T47D (cell line): Measurements from ENCODE around the gene BCL2.

Experiments
- DNase-seq, 2 experiments: peaks; one replicate each; pipeline versions ENCODE4 v3.0.0 to v3.0.0-alpha.2; 2011 to 2012; ENCODE audit warnings: low read depth in 1 of 2, low spot score in 1 of 2
- JUND ChIP-seq: IDR thresholded peaks from 2 replicates; pipeline ENCODE4 v1.6.1; 2012; ENCODE audit warnings: low read depth
- in situ Hi-C: cut with HindIII; loops from 2 replicates; pipeline ENCODE4 v1.10.0; 2016; ENCODE audit warnings: low sequenced_read_pairs, low pct_unique_long_range_greater_than_20kb

The BCL2 gene

DNA sequence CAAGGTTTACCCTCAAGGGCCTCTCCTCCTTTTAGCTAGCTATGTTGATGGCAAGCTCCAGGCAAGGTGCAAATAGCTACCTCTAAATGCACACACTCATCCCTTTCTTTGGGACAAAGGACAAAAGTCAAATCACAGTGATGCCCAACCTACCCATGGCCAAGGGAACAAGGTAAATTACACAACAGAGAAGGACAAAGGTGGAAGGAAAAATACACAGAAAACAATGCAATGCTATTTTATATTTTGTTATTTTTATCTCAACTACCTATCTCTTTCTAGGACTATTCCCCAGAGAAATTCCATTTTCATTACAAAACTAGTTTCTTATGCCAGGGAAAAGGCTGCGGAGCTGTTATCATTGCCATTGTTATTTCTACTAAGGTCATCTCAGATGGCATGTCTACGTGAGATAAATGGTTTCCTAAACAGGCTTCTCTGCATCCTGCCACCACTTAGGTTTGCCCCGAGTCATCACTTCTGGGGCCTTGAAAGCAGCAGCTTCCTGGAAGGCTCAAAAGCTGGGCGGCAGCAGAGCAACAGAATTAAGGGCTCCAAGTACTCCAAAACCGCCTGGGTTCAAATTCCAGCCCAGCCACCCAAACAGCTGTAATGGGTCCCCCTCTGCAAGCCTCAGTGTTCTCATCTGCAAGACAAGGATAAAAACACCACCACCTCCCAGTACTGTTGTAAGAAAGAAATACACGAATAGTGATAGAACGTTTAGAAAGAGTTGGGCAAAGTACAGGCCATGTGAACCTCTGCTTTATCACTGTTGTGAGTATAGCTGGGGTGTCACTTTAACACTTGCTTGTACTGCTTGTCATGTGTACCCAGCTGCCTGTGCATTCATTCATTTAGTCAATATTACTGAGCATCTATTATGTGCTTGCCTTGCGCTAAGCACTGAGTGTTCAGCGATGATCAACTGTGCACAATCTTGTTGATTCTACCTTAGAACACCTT is 20.9 kb downstream of the BCL2 start:
- in situ Hi-C loops: no loop called here
- no peak for DNase-seq
- TF ChIP-seq JUND: no peak

DNA sequence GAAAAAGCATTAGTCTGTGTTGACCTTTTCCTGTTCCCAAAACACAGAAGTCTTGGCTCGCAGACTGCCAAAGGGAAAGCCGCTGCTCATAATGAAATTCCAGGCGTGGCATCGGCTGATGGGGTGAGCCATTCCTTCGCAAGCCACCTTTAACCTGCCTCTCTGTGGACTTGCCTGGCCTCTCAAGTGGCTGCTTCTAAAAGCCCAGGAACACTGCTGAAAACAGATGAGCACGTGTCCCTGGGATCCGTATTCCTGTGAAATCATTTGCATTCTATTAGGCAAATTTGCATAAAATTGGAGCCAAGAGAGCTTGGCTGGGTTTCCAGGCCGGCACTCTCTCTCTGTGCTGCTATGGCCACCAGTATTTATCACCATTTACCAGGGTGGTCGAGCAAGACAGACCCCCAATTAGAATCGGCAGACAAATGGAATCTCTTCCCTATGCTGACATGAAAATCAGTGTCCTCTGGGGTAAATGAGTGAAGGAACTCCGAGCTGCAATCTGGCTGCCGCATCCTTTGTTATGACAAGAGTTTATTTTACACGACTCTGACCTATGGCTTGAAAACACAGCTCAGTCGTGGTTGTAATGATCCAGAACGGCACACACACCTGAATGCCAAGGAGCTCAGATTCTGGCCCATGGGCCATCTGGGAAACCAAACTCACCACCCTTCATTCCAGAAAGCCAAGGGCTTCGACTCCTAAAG is 21.7 kb downstream of the BCL2 start:
- in situ Hi-C loops: no loop called here
- no peak for DNase-seq
- TF ChIP-seq JUND: no peak

DNA sequence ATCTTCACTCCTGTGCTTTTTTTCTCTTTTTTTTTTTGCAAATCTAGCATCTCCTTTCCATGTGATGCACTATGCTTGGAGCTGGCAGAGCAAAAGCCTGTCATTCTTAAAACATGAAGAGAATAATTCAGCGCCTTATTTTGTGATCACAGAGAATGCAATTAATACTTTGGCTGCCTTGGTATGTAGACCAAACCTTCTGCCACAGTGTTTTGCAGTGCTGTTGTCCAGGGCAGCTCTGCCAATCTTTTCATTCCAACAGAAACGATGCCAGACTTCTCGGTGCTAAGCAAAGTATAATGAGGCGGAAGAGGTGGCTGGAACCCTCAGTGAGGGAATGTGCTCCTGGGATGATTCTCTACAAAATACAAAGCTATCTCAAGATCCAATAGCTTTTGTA is 25.6 kb downstream of the BCL2 start:
- in situ Hi-C loops: no loop called here
- no peak for TF ChIP-seq JUND
- no peak for DNase-seq

DNA sequence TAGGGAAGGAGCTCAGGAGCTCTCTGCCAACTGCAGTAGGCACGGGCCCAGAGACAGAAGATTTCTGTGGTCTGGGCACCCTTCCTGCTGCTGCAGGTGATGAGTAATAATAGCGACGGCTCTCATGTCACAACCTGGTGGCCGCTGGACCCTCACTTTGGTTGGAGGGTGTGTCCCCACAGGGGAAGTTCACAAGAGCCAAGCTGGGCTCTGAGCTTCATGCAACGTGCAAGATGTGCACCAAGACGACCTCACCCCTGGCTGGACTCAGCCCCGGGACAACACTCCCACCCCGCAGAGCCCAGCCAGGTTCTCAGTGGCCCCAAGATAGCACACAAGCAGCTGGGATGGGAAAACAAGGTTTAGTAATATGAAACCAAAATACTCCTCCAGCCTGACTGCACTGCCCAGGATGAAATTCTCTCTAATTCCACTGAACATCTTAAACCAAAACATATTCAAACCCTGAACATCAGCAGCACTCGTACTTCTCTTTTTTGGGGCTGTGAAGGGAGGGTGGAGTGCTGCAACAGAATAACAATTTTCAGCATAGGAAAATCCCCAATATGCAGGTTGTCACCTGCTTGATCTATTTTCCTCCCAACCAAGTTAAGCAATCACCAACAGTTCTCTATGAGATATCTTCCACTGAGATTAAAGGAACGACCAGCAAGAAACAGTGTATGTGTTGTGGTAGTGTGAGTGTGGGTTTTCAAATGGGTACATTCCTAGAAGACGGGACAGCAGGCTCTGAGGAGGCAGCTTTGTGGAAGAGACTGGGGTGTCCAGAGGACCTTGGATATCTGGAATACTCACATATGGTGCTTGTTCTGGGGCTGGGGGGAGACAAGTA is 26.5 kb downstream of the BCL2 start:
- DNase-seq: no peak
- TF ChIP-seq JUND: no peak
- in situ Hi-C loops: no loop called here

DNA sequence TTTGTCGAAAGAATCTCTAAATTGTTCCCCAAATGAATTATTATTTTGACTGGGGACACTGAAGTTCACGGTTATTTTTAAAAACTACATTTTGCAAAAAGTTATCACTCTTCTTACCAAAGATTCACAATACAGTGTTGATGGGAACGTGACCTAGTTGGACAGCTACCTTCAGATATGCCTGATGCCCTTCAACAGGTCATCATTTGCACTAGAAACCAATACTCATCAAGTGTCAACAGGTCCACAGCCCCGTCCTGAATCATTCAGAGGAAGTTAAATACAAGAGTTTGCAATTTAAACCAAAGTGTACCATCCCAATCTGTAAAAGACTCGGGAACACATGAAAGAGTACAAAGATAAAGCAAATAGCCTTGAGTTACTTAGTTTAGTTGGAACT is 28.3 kb downstream of the BCL2 start:
- in situ Hi-C loops: no loop called here
- no peak for DNase-seq
- TF ChIP-seq JUND: no peak

DNA sequence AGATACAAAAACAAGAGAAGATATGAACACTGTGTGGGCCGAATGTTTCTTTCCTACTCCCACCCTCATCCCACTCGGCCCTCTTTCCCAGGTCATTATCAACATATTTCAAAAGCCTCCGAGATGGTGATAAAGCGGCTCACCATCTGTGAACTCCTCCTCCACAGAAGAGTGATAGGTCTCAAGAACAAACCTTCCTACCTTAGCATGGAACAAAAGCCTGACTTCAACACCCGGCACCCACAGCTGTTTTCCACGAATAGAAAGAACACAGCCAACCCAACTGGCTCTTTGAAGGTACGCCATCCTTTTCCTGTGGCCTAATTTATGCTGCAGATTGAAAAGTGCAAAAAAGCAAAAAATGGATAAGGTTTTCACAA is 28.8 kb downstream of the BCL2 start:
- no peak for TF ChIP-seq JUND
- in situ Hi-C loops: no loop called here
- DNase-seq: no peak

DNA sequence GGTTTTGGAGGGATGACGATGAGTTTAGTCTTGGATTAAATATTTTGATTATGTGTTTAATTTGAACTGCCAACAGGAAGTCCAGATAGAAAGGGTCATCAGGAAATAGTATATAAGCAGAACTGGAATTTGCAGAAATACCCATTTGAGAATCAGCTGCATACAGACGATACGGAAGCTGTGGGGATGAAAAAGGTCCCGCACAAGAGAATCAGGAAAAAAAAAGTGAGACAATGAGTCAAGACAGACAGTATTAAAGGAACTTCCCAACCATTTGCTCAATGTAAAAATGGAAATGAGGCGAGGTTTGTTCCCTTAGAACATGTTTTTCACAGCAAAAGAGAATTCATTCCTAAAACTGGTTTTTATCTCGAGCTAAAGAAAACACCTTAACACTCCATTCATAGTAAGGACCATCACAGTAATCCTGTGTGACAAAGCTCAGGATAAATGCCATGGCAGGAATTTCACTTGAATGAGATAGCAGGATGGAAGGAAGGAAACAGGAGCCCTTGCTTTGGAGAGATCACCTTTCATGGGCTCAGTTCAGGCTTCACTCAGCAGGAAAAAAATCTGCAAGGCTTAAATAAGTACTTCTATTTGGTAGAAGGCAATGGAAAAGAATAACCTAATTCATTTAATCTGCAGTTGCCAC is 29.3 kb downstream of the BCL2 start:
- in situ Hi-C loops: no loop called here

DNA sequence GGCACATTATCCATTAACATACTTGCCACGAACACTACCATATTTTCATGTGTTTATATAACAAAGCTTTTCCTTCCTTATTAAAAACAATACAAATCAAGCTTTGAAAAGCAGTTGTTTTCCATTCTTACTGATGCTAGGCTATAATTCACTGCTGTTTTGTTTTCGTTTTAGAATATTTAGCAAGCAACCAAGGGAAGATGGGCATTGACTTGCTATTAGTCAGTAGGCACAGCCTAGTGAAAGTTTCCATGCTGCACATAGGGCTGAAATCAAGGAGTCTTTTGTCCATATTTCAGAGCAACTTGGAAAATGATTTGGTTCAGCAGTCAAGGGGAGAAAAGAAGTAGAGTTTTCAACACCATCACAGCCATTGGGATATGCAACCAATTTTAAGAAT is 31.3 kb downstream of the BCL2 start:
- no peak for TF ChIP-seq JUND
- in situ Hi-C loops: no loop called here
- no peak for DNase-seq

More for the DNA sequence above, 29.3 kb downstream of the BCL2 start:
- no peak for TF ChIP-seq JUND
- no peak for DNase-seq

DNA sequence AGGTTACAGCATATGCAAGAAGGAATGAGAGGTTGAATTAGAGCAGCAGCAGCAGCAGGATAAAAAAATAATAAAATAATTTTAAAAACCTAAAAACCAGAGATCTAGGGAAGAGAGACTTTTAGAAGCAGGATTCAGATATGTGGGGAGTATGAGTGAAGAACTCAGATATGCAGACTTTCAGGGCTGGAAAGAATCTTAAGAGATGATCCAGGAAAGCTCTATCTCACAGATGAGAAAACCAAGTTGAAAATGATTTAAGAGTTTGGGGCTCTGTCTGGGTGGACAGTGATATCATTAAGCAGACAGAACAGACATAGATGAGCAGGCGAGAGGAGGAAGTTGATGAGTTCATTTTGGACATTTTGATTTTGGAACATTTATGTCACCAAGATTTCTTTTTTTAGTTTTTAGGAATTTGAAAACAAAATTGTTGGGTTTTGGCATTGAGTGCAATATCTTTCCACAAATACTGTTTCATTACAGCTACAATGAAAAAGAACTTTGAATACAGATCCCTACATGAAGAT is 31.8 kb downstream of the BCL2 start:
- in situ Hi-C loops: no loop called here
- DNase-seq: no peak
- no peak for TF ChIP-seq JUND

DNA sequence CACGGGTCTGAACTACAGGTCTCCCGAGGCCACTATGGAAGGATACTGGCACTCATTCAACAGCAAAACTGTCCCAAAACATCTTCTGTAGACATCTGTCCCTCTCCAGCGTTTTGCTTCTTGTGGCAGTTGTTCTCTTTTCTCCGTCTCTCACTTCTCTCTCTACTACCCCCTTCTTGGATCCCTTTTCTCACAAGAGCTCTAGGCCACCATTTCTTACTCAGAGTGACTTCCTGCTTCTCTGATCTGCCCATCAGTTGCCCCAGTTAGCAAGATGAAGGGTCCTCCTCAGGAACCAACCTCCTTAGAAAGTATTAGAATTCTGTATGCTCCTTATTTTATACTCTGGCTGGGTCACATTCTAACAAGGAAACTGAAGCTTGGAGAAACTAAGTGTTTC is 32.6 kb downstream of the BCL2 start:
- DNase-seq: no peak
- in situ Hi-C loops: no loop called here
- no peak for TF ChIP-seq JUND

DNA sequence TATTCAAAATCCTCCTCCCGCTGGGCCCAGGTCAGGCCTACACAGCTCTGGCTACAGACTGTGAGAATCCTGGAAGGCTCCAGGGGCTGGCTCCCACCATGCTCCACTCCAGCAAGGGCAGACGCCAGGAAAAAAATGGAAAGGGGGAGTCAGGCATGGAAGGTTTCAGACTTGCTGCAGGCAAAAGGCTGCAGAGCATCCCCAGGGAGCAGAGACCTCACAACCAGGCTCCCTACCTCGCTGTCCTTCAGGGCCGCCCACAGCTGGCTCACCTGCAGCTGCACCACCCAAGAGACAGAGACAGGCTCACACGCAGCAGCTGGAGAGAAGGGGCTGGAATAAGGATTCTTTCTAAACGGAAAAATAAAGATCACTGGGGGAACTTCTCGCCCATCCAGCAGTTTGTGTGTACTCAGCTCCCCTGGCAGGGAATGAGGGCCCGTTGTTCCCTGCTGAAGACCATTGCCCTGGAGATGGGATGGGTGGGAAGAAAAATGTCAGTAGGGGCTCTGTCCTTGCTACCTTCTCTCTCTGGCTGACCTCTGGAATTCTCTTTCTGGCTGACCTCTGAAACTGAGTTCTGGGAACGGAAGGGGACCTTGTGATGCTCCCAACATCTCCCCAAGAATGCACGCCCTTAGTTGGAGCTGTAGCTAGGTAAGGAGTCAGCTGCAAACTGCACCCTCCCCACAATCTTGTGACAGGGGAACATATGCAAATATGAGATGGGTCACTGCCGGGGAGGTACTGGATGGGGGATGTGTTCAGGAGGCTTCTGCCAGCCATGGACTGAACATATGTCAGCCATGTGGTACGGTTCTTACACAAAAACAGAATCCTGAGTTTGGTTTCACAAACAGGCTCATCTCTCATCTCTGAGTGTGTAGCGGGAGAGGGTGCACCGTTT is 34.5 kb downstream of the BCL2 start:
- no peak for TF ChIP-seq JUND
- no peak for DNase-seq
- in situ Hi-C loops: no loop called here
